WTC11 (cell line): Measurements from ENCODE around the gene TCP11. TPM values are rescaled to one million over a fixed set of nuclear protein-coding genes. Genes with fewer than 3 reads are reported as not detected.

Experiments
- ATAC-seq: fragments of 200-7000 bp; cut with Tn5 transposase; 2 replicates; pipeline ENCODE4 v1.10.0; 2021; ENCODE audit warnings: mild to moderate bottlenecking, moderate library complexity
- CTCF ChIA-PET: fragments of 300-600 bp; sonication (Branson Sonifier 250); formaldehyde crosslinking; loops from one replicate; lab custom pipeline; 2021; ENCODE audit warnings: antibody characterized with exemption; lab: Charles Lee
- POLR2A ChIA-PET: fragments of 350-600 bp; sonication (Branson Sonifier 250); formaldehyde crosslinking; loops from one replicate; lab custom pipeline; 2021; ENCODE audit warnings: antibody characterized with exemption; lab: Charles Lee
- DNase-seq: peaks from one replicate; pipeline ENCODE4 v3.0.0; 2021; ENCODE audit warnings: low spot score
- H3K27ac Mint-ChIP-seq: 2 replicates; pipeline ENCODE4 v1.8.0; 2021; ENCODE audit warnings: mixed read lengths
- H3K27me3 Mint-ChIP-seq: 2 replicates; pipeline ENCODE4 v1.8.0; 2021; ENCODE audit warnings: low read depth, mild to moderate bottlenecking, moderate library complexity, mixed read lengths
- H3K36me3 Mint-ChIP-seq: 2 replicates; pipeline ENCODE4 v1.8.0; 2021; ENCODE audit warnings: mixed read lengths
- H3K4me1 Mint-ChIP-seq: 2 replicates; pipeline ENCODE4 v1.8.0; 2022; ENCODE audit warnings: mixed read lengths
- H3K4me3 Mint-ChIP-seq: 2 replicates; pipeline ENCODE4 v1.8.0; 2021; ENCODE audit warnings: mild to moderate bottlenecking, moderate library complexity, mixed read lengths
- H3K9me3 Mint-ChIP-seq: 2 replicates; pipeline ENCODE4 v1.8.0; 2021; ENCODE audit warnings: mixed read lengths
- ATF6 ChIP-seq: sonication (generic); formaldehyde crosslinking; IDR thresholded peaks from 2 replicates; pipeline ENCODE4 v1.8.1; 2023; ENCODE audit warnings: mild to moderate bottlenecking, missing genetic modification reagents
- ESRRA ChIP-seq: sonication (generic); formaldehyde crosslinking; IDR thresholded peaks from 2 replicates; pipeline ENCODE4 v1.8.1; 2022; ENCODE audit warnings: mild to moderate bottlenecking, missing genetic modification reagents, borderline replicate concordance
- ETV6 ChIP-seq: sonication (generic); formaldehyde crosslinking; IDR thresholded peaks from 2 replicates; pipeline ENCODE4 v1.8.1; 2022; ENCODE audit warnings: mild to moderate bottlenecking, missing genetic modification reagents
- FOXK1 ChIP-seq: sonication (generic); formaldehyde crosslinking; IDR thresholded peaks from 2 replicates; pipeline ENCODE4 v1.8.0; 2022; ENCODE audit warnings: mild to moderate bottlenecking, moderate library complexity, missing genetic modification reagents
- OVOL2 ChIP-seq: fragments of 250-450 bp; sonication (Bioruptor Pico); IDR thresholded peaks from 2 replicates; pipeline ENCODE4 v1.9.0; 2021; ENCODE audit warnings: mild to moderate bottlenecking, borderline replicate concordance
- STAT6 ChIP-seq: sonication (generic); formaldehyde crosslinking; conservative IDR thresholded peaks from 2 replicates; pipeline ENCODE4 v1.8.1; 2023; ENCODE audit warnings: mild to moderate bottlenecking, low read depth, missing genetic modification reagents, moderate library complexity
- USF1 ChIP-seq: sonication (generic); formaldehyde crosslinking; IDR thresholded peaks from 2 replicates; pipeline ENCODE4 v1.8.0; 2022; ENCODE audit warnings: mild to moderate bottlenecking, missing genetic modification reagents
- ZBTB43 ChIP-seq: sonication (generic); formaldehyde crosslinking; IDR thresholded peaks from 2 replicates; pipeline ENCODE4 v1.8.1; 2023; ENCODE audit warnings: mild to moderate bottlenecking, missing genetic modification reagents
- ZNF121 ChIP-seq: sonication (generic); formaldehyde crosslinking; IDR thresholded peaks from 2 replicates; pipeline ENCODE4 v1.8.0; 2023; ENCODE audit warnings: missing genetic modification reagents
- ZNF138 ChIP-seq: sonication (generic); formaldehyde crosslinking; conservative IDR thresholded peaks from 2 replicates; pipeline ENCODE4 v1.8.1; 2022; ENCODE audit warnings: mild to moderate bottlenecking, moderate library complexity, missing genetic modification reagents
- ZNF219 ChIP-seq: sonication (generic); formaldehyde crosslinking; IDR thresholded peaks from 2 replicates; pipeline ENCODE4 v1.8.0; 2023; ENCODE audit warnings: missing genetic modification reagents, mild to moderate bottlenecking, borderline replicate concordance
- total RNA-seq: library from RNA; stranded (reverse); gene quantifications from 3 replicates; pipeline ENCODE4 v1.2.3, GENCODE V29; 2021
- TF ChIP-seq, protein P1 (sequence below): sonication (generic); formaldehyde crosslinking; IDR thresholded peaks from 2 replicates; pipeline ENCODE4 v1.8.0; 2022; ENCODE audit warnings: missing genetic modification reagents
- TF ChIP-seq, protein P2 (sequence below): sonication (generic); formaldehyde crosslinking; IDR thresholded peaks from 2 replicates; pipeline ENCODE4 v1.8.1; 2022; ENCODE audit warnings: missing genetic modification reagents, borderline replicate concordance

TCP11 gene
- total RNA-seq, 1 experiment from 2014 or later: not detected

DNA sequence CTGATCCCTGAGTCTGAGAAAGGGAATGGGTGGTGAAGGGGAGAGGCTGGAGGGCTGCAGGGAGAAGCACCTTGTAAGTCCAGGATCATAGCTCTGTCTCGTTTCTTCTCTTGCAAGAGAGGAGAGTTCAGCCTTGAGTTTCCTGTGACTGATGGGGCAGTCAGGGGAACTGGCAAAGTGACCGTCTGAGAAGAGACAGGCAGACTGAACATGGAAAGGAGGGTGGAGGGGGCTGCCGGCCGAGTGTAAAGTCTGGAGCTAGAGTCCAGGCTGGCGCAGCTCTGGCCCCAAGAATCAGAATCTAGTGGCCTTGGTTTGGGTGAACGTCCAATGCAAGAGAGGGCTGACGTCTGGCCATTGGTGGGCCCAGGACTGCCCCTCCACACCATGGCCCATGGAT lies 72.5 kb downstream of the TCP11 start:
- peaks cover 39% of the 10 kb centered on the region for H3K4me1 Mint-ChIP-seq
- DNase-seq (no peak), ATAC-seq (no peak)
- peak overlapping the region; percentile 95 for H3K27ac Mint-ChIP-seq
- H3K36me3 Mint-ChIP-seq: peaks cover 4% of the 10 kb centered on the region
- H3K27me3 Mint-ChIP-seq: no peaks in the 10 kb centered on the region
- ChIA-PET CTCF (interaction anchor here (0.7 to 2.6 kb wide), 5 partner anchors 18 to 111 kb away, joined by 3 to 11 read pairs (median 4); no protein-coding TSS in a partner anchor), POLR2A (no interaction called here)
- H3K9me3 Mint-ChIP-seq: no peaks in the 10 kb centered on the region
- TF ChIP-seq, protein P1, sequence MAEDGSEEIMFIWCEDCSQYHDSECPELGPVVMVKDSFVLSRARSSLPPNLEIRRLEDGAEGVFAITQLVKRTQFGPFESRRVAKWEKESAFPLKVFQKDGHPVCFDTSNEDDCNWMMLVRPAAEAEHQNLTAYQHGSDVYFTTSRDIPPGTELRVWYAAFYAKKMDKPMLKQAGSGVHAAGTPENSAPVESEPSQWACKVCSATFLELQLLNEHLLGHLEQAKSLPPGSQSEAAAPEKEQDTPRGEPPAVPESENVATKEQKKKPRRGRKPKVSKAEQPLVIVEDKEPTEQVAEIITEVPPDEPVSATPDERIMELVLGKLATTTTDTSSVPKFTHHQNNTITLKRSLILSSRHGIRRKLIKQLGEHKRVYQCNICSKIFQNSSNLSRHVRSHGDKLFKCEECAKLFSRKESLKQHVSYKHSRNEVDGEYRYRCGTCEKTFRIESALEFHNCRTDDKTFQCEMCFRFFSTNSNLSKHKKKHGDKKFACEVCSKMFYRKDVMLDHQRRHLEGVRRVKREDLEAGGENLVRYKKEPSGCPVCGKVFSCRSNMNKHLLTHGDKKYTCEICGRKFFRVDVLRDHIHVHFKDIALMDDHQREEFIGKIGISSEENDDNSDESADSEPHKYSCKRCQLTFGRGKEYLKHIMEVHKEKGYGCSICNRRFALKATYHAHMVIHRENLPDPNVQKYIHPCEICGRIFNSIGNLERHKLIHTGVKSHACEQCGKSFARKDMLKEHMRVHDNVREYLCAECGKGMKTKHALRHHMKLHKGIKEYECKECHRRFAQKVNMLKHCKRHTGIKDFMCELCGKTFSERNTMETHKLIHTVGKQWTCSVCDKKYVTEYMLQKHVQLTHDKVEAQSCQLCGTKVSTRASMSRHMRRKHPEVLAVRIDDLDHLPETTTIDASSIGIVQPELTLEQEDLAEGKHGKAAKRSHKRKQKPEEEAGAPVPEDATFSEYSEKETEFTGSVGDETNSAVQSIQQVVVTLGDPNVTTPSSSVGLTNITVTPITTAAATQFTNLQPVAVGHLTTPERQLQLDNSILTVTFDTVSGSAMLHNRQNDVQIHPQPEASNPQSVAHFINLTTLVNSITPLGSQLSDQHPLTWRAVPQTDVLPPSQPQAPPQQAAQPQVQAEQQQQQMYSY (CRISPR knock-in tag): peak; percentile 84
- no peak for TF ChIP-seq FOXK1 (CRISPR knock-in tag)
- no peak for TF ChIP-seq STAT6 (CRISPR knock-in tag)
- 0 out of 2 replicates have a peak, but pooled peaks have one; percentile 2 for TF ChIP-seq ZNF138 (CRISPR knock-in tag)
- TF ChIP-seq ETV6 (CRISPR knock-in tag): no peak
- TF ChIP-seq ZBTB43: no peak
- TF ChIP-seq, protein P2, sequence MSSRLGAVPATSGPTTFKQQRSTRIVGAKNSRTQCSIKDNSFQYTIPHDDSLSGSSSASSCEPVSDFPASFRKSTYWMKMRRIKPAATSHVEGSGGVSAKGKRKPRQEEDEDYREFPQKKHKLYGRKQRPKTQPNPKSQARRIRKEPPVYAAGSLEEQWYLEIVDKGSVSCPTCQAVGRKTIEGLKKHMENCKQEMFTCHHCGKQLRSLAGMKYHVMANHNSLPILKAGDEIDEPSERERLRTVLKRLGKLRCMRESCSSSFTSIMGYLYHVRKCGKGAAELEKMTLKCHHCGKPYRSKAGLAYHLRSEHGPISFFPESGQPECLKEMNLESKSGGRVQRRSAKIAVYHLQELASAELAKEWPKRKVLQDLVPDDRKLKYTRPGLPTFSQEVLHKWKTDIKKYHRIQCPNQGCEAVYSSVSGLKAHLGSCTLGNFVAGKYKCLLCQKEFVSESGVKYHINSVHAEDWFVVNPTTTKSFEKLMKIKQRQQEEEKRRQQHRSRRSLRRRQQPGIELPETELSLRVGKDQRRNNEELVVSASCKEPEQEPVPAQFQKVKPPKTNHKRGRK (CRISPR knock-in tag): no peak
- TF ChIP-seq ATF6 (CRISPR knock-in tag): no peak
- no peak for TF ChIP-seq ZNF121 (CRISPR knock-in tag)
- TF ChIP-seq ESRRA (CRISPR knock-in tag): no peak
- TF ChIP-seq USF1 (CRISPR knock-in tag): no peak
- no peak for TF ChIP-seq OVOL2 (CRISPR knock-in tag)
- H3K4me3 Mint-ChIP-seq: no peak overlapping the region

DNA sequence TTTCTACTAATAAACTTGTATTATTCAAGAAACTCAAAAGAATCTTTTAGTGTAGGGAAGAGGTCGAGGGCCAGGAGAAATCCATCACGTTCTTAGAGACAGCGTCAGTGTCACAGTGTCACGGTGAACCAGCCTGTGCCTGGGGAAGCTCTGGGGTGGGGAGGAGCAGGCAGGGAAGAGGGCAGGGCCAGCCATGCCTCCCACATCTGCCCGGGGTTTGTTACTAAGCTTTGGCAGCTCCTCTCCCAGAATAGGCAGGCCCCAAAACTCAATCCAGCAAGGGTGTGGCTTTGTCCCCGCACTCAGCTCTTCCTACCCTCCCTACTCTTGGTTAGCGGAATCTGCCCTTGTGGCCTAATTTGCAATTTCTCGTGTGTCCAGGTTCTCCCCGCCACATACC lies 72.9 kb downstream of the TCP11 start:
- peak overlapping the region; percentile 95 for H3K27ac Mint-ChIP-seq
- H3K9me3 Mint-ChIP-seq: no peaks in the 10 kb centered on the region
- ATAC-seq: no peak
- peaks cover 4% of the 10 kb centered on the region for H3K36me3 Mint-ChIP-seq
- no peak overlapping the region for H3K4me3 Mint-ChIP-seq
- no peak for DNase-seq
- H3K4me1 Mint-ChIP-seq: peaks cover 43% of the 10 kb centered on the region
- CTCF ChIA-PET: interaction anchor here (0.7 to 2.6 kb wide), 5 partner anchors 17 to 111 kb away, joined by 3 to 11 read pairs (median 4); no protein-coding TSS in a partner anchor
- H3K27me3 Mint-ChIP-seq: no peaks in the 10 kb centered on the region
- TF ChIP-seq ZNF219 (CRISPR knock-in tag) (no peak), ZNF138 (CRISPR knock-in tag) (0 out of 2 replicates have a peak, but pooled peaks have one; percentile 28)
- TF ChIP-seq, all 79 proteins: peak for 1
- POLR2A ChIA-PET: no interaction called here
